OCI-LY3 (cell line): ENCODE results near the gene ATP2B1.

Source experiments
- H2AFZ ChIP-seq: fragments of 200-600, 300-600 bp; shearing (Covaris generic); 2 replicates; pipeline ENCODE4 v1.6.0; 2014; ENCODE audit warnings: antibody characterized with exemption, low read depth, low read length
- H3K27ac ChIP-seq: fragments of 200-600, 300-600 bp; sonication (generic); 2 replicates; pipeline ENCODE4 v1.5.1; 2014; ENCODE audit warnings: mild to moderate bottlenecking, low read length, moderate library complexity, mixed read lengths
- H3K27me3 ChIP-seq: fragments of 200-600, 300-600 bp; sonication (generic); 2 replicates; pipeline ENCODE4 v1.6.1; 2014; ENCODE audit warnings: low read depth, low read length, mixed read lengths
- H3K36me3 ChIP-seq: fragments of 200-600, 300-600 bp; sonication (generic); replicated peaks from 2 replicates; pipeline ENCODE3; 2014; ENCODE audit warnings: low read depth, low read length, mixed read lengths
- H3K4me1 ChIP-seq: fragments of 300-600, 200-600 bp; sonication (generic); 2 replicates; pipeline ENCODE4 v1.6.1; 2014; ENCODE audit warnings: low read length, mixed read lengths
- H3K4me2 ChIP-seq: fragments of 200-600, 300-600 bp; sonication (generic); 2 replicates; pipeline ENCODE4 v1.6.1; 2014; ENCODE audit warnings: low read length, mixed read lengths
- H3K4me3 ChIP-seq: fragments of 300-600, 200-600 bp; sonication (generic); 2 replicates; pipeline ENCODE4 v1.5.1; 2014; ENCODE audit warnings: antibody characterized with exemption, mild to moderate bottlenecking, low read length, moderate library complexity
- H3K79me2 ChIP-seq: fragments of 300-600, 200-600 bp; shearing (Covaris generic); 2 replicates; pipeline ENCODE4 v1.6.1; 2014; ENCODE audit warnings: mild to moderate bottlenecking, low read length, mixed read lengths
- H3K9ac ChIP-seq: fragments of 300-600, 200-600 bp; shearing (Covaris generic); 2 replicates; pipeline ENCODE4 v1.6.0; 2014; ENCODE audit warnings: mild to moderate bottlenecking, low read length, moderate library complexity
- H3K9me3 ChIP-seq: fragments of 200-600, 300-600 bp; shearing (Covaris generic); 2 replicates; pipeline ENCODE4 v1.6.1; 2014; ENCODE audit warnings: low read length, mixed read lengths; ENCODE audit not compliant: insufficient read depth
- H4K20me1 ChIP-seq: fragments of 200-600, 300-600 bp; sonication (generic); 2 replicates; pipeline ENCODE4 v1.6.1; 2016; ENCODE audit warnings: low read length, mixed read lengths; ENCODE audit not compliant: insufficient read depth
- EZH2phosphoT487 ChIP-seq: fragments of 200-600 bp; shearing (Covaris generic); IDR thresholded peaks from 2 replicates; pipeline ENCODE4 v1.6.1; 2018; ENCODE audit warnings: antibody characterized with exemption, mixed run types, low read depth
- TF ChIP-seq, protein P1 (sequence below): fragments of 200-600, 300-600 bp; sonication (generic); IDR thresholded peaks from 2 replicates; pipeline ENCODE4 v1.5.1; 2014; ENCODE audit warnings: antibody characterized with exemption, low read length, low read depth

The ATP2B1 gene

GRCh38 chr12:89752341-89752740, 43.7 kb upstream of the ATP2B1 start:
- H3K27ac ChIP-seq = no peak overlapping the region
- no peaks in the 10 kb centered on the region for H3K9me3 ChIP-seq
- no peaks in the 10 kb centered on the region for H3K79me2 ChIP-seq
- peaks cover 3% of the 10 kb centered on the region for H3K36me3 ChIP-seq
- H3K4me1 ChIP-seq = peaks cover 31% of the 10 kb centered on the region
- TF ChIP-seq, protein P1, sequence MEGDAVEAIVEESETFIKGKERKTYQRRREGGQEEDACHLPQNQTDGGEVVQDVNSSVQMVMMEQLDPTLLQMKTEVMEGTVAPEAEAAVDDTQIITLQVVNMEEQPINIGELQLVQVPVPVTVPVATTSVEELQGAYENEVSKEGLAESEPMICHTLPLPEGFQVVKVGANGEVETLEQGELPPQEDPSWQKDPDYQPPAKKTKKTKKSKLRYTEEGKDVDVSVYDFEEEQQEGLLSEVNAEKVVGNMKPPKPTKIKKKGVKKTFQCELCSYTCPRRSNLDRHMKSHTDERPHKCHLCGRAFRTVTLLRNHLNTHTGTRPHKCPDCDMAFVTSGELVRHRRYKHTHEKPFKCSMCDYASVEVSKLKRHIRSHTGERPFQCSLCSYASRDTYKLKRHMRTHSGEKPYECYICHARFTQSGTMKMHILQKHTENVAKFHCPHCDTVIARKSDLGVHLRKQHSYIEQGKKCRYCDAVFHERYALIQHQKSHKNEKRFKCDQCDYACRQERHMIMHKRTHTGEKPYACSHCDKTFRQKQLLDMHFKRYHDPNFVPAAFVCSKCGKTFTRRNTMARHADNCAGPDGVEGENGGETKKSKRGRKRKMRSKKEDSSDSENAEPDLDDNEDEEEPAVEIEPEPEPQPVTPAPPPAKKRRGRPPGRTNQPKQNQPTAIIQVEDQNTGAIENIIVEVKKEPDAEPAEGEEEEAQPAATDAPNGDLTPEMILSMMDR = no peak
- TF ChIP-seq EZH2phosphoT487 = no peak
- H3K4me3 ChIP-seq = no peak overlapping the region
- H4K20me1 ChIP-seq = no peaks in the 10 kb centered on the region
- no peaks in the 10 kb centered on the region for H3K27me3 ChIP-seq
- no peak overlapping the region for H2AFZ ChIP-seq
- H3K9ac ChIP-seq = no peak overlapping the region
- H3K4me2 ChIP-seq = no peak overlapping the region

- no peaks in the 10 kb centered on the region for H3K79me2 ChIP-seq
- TF ChIP-seq EZH2phosphoT487 = no peak
- TF ChIP-seq, protein P1 = no peak
- H2AFZ ChIP-seq = no peak overlapping the region; the same call in 1 of the 2 replicates
- no peak overlapping the region for H3K4me2 ChIP-seq
- no peak overlapping the region for H3K27ac ChIP-seq
- H3K9me3 ChIP-seq = no peaks in the 10 kb centered on the region
- no peaks in the 10 kb centered on the region for H3K36me3 ChIP-seq
- H3K4me3 ChIP-seq = no peak overlapping the region
- H3K9ac ChIP-seq = no peak overlapping the region
- H4K20me1 ChIP-seq = no peaks in the 10 kb centered on the region
- H3K4me1 ChIP-seq = peaks cover 17% of the 10 kb centered on the region
- H3K27me3 ChIP-seq = no peaks in the 10 kb centered on the region
Measured at GRCh38 chr12:89750389-89751351, 42.0 kb upstream of the ATP2B1 start.

DNA sequence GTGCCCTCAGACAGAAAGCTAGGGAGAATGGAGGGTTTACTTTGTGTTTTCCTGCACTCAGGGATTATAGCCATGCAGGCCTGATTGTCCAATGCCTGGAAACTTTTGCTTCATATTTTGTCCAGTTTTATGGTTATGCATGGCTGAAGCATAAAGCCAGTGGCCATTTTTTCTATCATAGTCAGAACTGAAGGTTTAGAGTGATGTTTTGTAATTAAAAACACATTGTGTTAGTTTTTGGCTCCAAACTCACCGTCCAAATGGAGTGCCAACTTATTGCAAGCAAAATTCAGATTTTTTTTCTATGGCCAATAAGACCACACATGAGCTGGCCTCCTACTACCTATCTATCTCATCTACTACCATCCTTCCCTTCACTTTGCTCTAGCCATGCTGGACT, 40.2 kb upstream of the ATP2B1 start:
- peaks cover 7% of the 10 kb centered on the region; the same call in 1 of the 2 replicates for H3K4me1 ChIP-seq
- no peak overlapping the region for H3K27ac ChIP-seq
- no peaks in the 10 kb centered on the region for H3K79me2 ChIP-seq
- H4K20me1 ChIP-seq = no peaks in the 10 kb centered on the region
- H3K27me3 ChIP-seq = no peaks in the 10 kb centered on the region
- no peaks in the 10 kb centered on the region for H3K9me3 ChIP-seq
- H3K36me3 ChIP-seq = no peaks in the 10 kb centered on the region
- H3K9ac ChIP-seq = no peak overlapping the region
- H2AFZ ChIP-seq = no peak overlapping the region
- TF ChIP-seq, protein P1 = no peak
- TF ChIP-seq EZH2phosphoT487 = no peak
- H3K4me2 ChIP-seq = no peak overlapping the region
- no peak overlapping the region for H3K4me3 ChIP-seq

DNA sequence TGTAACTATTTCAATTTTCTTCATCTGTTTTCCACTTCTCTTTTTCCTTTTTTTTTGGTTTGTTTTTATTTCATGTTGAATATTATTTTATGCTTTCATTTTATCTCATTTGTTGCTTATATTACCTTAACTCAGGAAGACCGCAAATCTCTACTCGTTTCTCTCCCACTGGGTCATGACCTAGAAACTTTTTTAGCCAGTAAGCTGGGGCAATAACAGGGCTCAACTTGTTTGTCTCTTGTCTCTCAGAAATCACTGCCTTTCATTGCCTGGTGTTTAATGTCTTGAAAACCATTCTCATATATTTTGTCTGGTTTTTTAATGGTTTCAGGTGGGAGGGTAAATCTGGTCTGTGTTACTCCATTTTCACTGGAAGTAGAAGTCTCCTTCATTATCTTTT, 36.6 kb upstream of the ATP2B1 start:
- H3K27me3 ChIP-seq = no peaks in the 10 kb centered on the region
- H3K4me2 ChIP-seq = no peak overlapping the region
- H3K9me3 ChIP-seq = peaks cover 4% of the 10 kb centered on the region; the same call in 1 of the 2 replicates

More for the DNA sequence above, 36.6 kb upstream of the ATP2B1 start:
- TF ChIP-seq, protein P1 = no peak
- TF ChIP-seq EZH2phosphoT487 = no peak
- Histone ChIP-seq H2AFZ (no peak overlapping the region), H3K79me2 (no peaks in the 10 kb centered on the region), H4K20me1 (no peaks in the 10 kb centered on the region), H3K9ac (no peak overlapping the region), H3K36me3 (peaks cover 2% of the 10 kb centered on the region), H3K4me3 (no peak overlapping the region), H3K27ac (no peak overlapping the region), H3K4me1 (no peaks in the 10 kb centered on the region)
